ENCODE measurements around the gene NLRP1.

GRCh38 chr17:5591966-5592365 is 7.7 kb upstream of the NLRP1 start:
- TF ChIP-seq, protein P1, sequence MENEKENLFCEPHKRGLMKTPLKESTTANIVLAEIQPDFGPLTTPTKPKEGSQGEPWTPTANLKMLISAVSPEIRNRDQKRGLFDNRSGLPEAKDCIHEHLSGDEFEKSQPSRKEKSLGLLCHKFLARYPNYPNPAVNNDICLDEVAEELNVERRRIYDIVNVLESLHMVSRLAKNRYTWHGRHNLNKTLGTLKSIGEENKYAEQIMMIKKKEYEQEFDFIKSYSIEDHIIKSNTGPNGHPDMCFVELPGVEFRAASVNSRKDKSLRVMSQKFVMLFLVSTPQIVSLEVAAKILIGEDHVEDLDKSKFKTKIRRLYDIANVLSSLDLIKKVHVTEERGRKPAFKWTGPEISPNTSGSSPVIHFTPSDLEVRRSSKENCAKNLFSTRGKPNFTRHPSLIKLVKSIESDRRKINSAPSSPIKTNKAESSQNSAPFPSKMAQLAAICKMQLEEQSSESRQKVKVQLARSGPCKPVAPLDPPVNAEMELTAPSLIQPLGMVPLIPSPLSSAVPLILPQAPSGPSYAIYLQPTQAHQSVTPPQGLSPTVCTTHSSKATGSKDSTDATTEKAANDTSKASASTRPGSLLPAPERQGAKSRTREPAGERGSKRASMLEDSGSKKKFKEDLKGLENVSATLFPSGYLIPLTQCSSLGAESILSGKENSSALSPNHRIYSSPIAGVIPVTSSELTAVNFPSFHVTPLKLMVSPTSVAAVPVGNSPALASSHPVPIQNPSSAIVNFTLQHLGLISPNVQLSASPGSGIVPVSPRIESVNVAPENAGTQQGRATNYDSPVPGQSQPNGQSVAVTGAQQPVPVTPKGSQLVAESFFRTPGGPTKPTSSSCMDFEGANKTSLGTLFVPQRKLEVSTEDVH (IDR thresholded peaks at IDR 0.05; ENCODE audit: low read depth, partially characterized antibody): no peak
- TF ChIP-seq ZNF274 (IDR thresholded peaks at IDR 0.05; ENCODE audit: borderline replicate concordance, low read depth, low read length) (no peak), NFIC (IDR thresholded peaks at IDR 0.05) (no peak), TAL1 (IDR thresholded peaks at IDR 0.05) (no peak)

Data from K562 (cell line).